OCI-LY1 (cell line): ENCODE results near the gene GPHA2.

Experiments
- CTCF ChIP-seq: fragments of 200-600 bp; sonication (generic), shearing (Covaris generic); IDR thresholded peaks from 2 replicates; pipeline ENCODE4 v1.5.1; 2017; ENCODE audit warnings: mild to moderate bottlenecking, antibody characterized with exemption, low read length, moderate library complexity, mixed read lengths
- EZH2 ChIP-seq: fragments of 200-600 bp; sonication (generic), shearing (Covaris generic); IDR thresholded peaks from 2 replicates; pipeline ENCODE4 v1.8.0; 2017; ENCODE audit warnings: borderline replicate concordance, mixed run types, mild to moderate bottlenecking, antibody characterized with exemption, low read length, moderate library complexity, mixed read lengths

DNA sequence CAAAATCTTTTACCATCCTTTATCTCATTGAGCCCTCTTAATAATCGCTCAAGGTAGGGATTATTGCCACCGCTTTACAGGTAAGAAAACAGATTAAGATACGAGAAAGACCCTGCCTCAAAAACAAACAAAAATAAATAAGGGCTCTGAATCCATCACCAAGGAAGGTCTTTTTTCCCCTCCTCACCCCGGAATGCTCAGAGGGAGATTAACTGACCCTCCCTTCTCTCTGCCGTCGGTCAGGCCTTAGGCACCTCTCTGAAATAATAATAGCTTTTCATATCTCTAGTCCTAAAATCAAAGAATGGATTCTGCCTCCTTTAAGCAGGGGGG, 18.1 kb downstream of the GPHA2 start:
- TF ChIP-seq EZH2 (no peak), CTCF (no peak)
